Thoracic aorta (tissue), 2 donors: ENCODE data around the gene SLC22A23. TPM values are rescaled to one million over a fixed set of nuclear protein-coding genes. Genes with fewer than 3 reads are reported as not detected.
"Not testable (repeated sequence)": the region's sequence is repeated elsewhere in the genome, so short reads cannot be mapped to it uniquely, and the experiment has no call there.

Experiments
- ATAC-seq: fragments of 150-250 bp; one replicate; pipeline ENCODE4 v1.8.0; 2017; ENCODE audit warnings: low read depth; ENCODE audit not compliant: insufficient number of reproducible peaks, low FRiP score
- DNase-seq: peaks from one replicate; pipeline ENCODE4 v3.0.0-alpha.2; 2020; ENCODE audit warnings: low spot score
- H3K27ac ChIP-seq, 2 donors: fragments of 200-600 bp; sonication (generic); 1 replicate in 1 of 2; 2 replicates in 1 of 2; pipeline ENCODE4 v1.5.1; 2016; ENCODE audit warnings: mild to moderate bottlenecking in 2 of 2, moderate library complexity in 2 of 2
- H3K27me3 ChIP-seq: fragments of 200-600 bp; sonication (generic); replicated peaks from 2 replicates; pipeline ENCODE4 v1.6.0; 2016; ENCODE audit warnings: mild to moderate bottlenecking; ENCODE audit not compliant: insufficient read depth
- H3K36me3 ChIP-seq: fragments of 200-600 bp; sonication (generic); one replicate; pipeline ENCODE4 v1.5.1; 2016
- H3K4me1 ChIP-seq, 2 donors: fragments of 200-600 bp; sonication (generic); 1 replicate in 1 of 2; 2 replicates in 1 of 2; pipeline versions ENCODE4 v1.5.1 to v1.6.0; 2016; ENCODE audit warnings: low read depth in 2 of 2, mild to moderate bottlenecking in 1 of 2; ENCODE audit not compliant: control insufficient read depth in 1 of 2
- H3K4me3 ChIP-seq: fragments of 200-600 bp; sonication (generic); 2 replicates; pipeline ENCODE4 v1.5.1; 2016; ENCODE audit warnings: mild to moderate bottlenecking
- H3K9me3 ChIP-seq: fragments of 200-600 bp; sonication (generic); 2 replicates; pipeline ENCODE4 v1.5.1; 2016
- CTCF ChIP-seq: fragments of 200-600 bp; sonication (generic); IDR thresholded peaks from one replicate; pipeline ENCODE4 v1.5.1; 2019; ENCODE audit warnings: antibody characterized with exemption
- total RNA-seq, 2 donors: library from RNA; depleted of rRNA; stranded (reverse); fragments of >200 nt; gene quantifications; one replicate each; pipeline versions ENCODE4 v1.1.0 to v1.2.3, GENCODE V29; 2016

SLC22A23 gene
- total RNA-seq, 2 donors from 2014 or later = 5.1 to 9.7 TPM

DNA sequence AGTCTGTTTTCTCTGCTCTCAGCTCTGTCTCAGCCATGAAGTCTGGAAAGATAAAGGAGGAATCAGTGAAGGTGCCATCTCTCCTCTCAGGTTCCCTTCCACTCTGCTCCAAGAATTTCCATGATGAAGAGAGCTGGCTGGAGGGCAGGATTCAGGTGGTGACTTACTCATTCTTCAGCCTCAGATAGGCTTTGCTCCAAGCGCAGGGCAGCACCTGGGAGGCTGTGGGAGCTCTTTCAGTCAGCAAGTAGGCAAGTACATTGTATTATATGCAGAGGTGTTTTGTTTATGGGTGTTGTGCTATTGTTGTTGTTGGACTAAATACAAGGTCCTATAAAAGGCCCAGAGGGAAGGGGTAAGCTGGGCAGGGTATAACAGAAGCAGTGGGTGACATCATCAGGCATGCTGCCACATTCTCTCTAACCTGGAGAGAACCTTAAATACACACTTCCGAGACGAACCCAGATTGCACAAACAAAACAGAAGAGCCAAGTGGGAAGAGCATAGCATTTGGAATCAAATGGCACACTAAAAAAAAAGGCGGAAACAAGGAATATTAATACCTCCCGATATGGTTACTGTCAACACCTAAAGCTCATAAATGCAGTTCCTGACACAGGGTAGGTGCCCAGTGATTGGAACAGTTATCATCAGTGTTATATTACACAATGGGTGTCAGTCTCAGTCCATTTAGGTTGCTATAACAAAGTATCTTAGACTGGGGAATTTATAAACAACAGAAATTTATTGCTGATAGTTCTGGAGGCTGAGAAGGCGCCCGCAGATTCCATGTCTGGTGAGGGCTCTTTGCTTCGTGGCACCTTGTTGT lies 212.6 kb downstream of the SLC22A23 start:
- DNase-seq (no peak), ATAC-seq (no peak)
- Histone ChIP-seq H3K36me3 (no peaks in the 10 kb centered on the region), H3K4me1 (peaks cover 0 to 8% of the 10 kb centered on the region in 2 donors), H3K27ac (no peak overlapping the region), H3K4me3 (no peak overlapping the region), H3K27me3 (no peaks in the 10 kb centered on the region), H3K9me3 (no peaks in the 10 kb centered on the region)
- no peak for TF ChIP-seq CTCF

GRCh38 chr6:3242768-3243167 lies 214.1 kb downstream of the SLC22A23 start:
- Histone ChIP-seq H3K27me3 (no peaks in the 10 kb centered on the region), H3K27ac (no peak overlapping the region), H3K36me3 (no peaks in the 10 kb centered on the region), H3K4me3 (no peak overlapping the region), H3K4me1 (peaks cover 0 to 3% of the 10 kb centered on the region in 2 donors), H3K9me3 (no peaks in the 10 kb centered on the region)
- ATAC-seq = no peak
- no peak for DNase-seq
- no peak for TF ChIP-seq CTCF

DNA sequence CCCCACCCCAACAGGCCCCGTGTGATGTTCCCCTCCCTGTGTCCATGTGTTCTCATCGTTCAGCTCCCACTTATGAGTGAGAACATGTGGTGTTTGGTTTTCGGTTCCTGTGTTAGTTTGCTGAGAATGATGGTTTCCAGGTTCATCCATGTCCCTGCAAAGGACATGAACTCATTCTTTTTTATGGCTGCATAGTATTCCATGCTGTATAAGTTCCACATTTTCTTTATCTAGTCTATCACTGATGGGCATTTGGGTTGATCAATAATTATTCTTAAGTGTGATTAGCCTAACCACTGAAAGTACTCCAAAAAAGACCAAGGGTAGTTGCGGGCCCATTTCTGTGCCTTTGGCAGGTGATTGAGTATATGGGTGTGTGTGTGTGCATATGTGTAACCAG lies 215.1 kb downstream of the SLC22A23 start:
- not testable (repeated sequence) for H3K27ac ChIP-seq, H3K36me3 ChIP-seq, H3K4me3 ChIP-seq, H3K4me1 ChIP-seq, H3K9me3 ChIP-seq, ATAC-seq, DNase-seq, H3K27me3 ChIP-seq

DNA sequence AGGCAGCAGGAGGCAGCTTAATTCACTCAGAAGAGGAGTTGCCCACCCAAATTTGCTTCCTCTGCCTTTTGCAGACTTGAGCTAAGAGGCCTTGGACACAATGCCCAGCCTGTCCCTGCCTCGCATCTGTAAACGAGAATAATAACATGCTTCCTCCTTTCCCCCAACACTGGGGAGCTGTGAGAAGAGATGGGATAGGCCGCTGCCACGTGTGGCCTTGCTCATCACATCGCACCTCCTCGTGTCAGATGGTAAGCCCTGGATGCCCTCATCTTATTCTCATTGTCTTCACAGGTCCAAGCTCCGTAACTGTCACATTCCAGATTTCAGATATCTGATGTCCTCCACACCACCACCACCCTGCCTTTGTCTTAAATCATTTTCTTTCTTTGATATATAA lies 216.3 kb downstream of the SLC22A23 start:
- Histone ChIP-seq H3K4me1 (no peaks in the 10 kb centered on the region), H3K36me3 (no peaks in the 10 kb centered on the region), H3K4me3 (no peak overlapping the region), H3K27ac (no peak overlapping the region), H3K9me3 (no peaks in the 10 kb centered on the region), H3K27me3 (no peaks in the 10 kb centered on the region)
- no peak for TF ChIP-seq CTCF
- DNase-seq (no peak), ATAC-seq (no peak)

- H3K36me3 ChIP-seq = no peaks in the 10 kb centered on the region
- no peak for ATAC-seq
- no peaks in the 10 kb centered on the region for H3K4me1 ChIP-seq
- H3K9me3 ChIP-seq = no peaks in the 10 kb centered on the region
- H3K4me3 ChIP-seq = no peak overlapping the region
- H3K27ac ChIP-seq = no peak overlapping the region
- no peaks in the 10 kb centered on the region for H3K27me3 ChIP-seq
- no peak for TF ChIP-seq CTCF
- no peak for DNase-seq
Measured at GRCh38 chr6:3239110-3239830, 217.6 kb downstream of the SLC22A23 start.
